HepG2 (cell line): Measurements from ENCODE around the gene PC. TPM values are rescaled to one million over a fixed set of nuclear protein-coding genes. Genes with fewer than 3 reads are reported as not detected.

Experiments used
- CBFB ChIP-seq: sonication (generic); formaldehyde crosslinking; IDR thresholded peaks from 2 replicates; pipeline ENCODE4 v1.4.0; 2020; ENCODE audit warnings: missing genetic modification reagents
- MLLT10 ChIP-seq: sonication (generic); formaldehyde crosslinking; IDR thresholded peaks from 2 replicates; pipeline ENCODE4 v1.4.0; 2020; ENCODE audit warnings: missing genetic modification reagents
- MZF1 ChIP-seq: sonication (generic); formaldehyde crosslinking; IDR thresholded peaks from 2 replicates; pipeline ENCODE4 v1.8.1; 2023; ENCODE audit warnings: mild to moderate bottlenecking, missing genetic modification reagents, borderline replicate concordance
- POLR2A ChIP-seq, 2 experiments: IDR thresholded peaks; 2 replicates each; pipeline ENCODE4 v1.6.1; 2011; ENCODE audit warnings: low read depth in 2 of 2, low read length in 2 of 2, mild to moderate bottlenecking in 1 of 2, moderate library complexity in 1 of 2; ENCODE audit not compliant: insufficient read depth in 1 of 2
- RARA ChIP-seq: IDR thresholded peaks from 2 replicates; pipeline ENCODE4 v1.6.1; 2016; ENCODE audit warnings: missing genetic modification reagents, missing compliant biosample characterization
- RBM22 ChIP-seq: fragments of 200-400 bp; formaldehyde crosslinking; optimal IDR thresholded peaks from 2 replicates; pipeline ENCODE3; 2017; ENCODE audit warnings: mild to moderate bottlenecking, low read length, moderate library complexity
- SNAPC2 ChIP-seq: sonication (generic); formaldehyde crosslinking; IDR thresholded peaks from 2 replicates; pipeline ENCODE4 v1.8.1; 2022; ENCODE audit warnings: mild to moderate bottlenecking, missing genetic modification reagents
- SSRP1 ChIP-seq: IDR thresholded peaks from 2 replicates; pipeline ENCODE4 v1.6.1; 2016; ENCODE audit warnings: control low read depth
- TCF12 ChIP-seq, 2 experiments: fragments of 450-650 bp in 1 of 2; sonication (generic) in 1 of 2; formaldehyde crosslinking in 1 of 2; IDR thresholded peaks; 2 replicates each; pipeline versions ENCODE4 v1.6.1 to v1.8.0; 2017 to 2022; ENCODE audit warnings: antibody characterized with exemption in 1 of 2, mild to moderate bottlenecking in 1 of 2, missing genetic modification reagents in 1 of 2, moderate library complexity in 1 of 2
- TOE1 ChIP-seq: sonication (generic); formaldehyde crosslinking; IDR thresholded peaks from 2 replicates; pipeline ENCODE4 v1.4.0; 2020; ENCODE audit warnings: mild to moderate bottlenecking, missing genetic modification reagents
- ZBTB3 ChIP-seq: sonication (generic); formaldehyde crosslinking; IDR thresholded peaks from 2 replicates; pipeline ENCODE4 v1.4.0; 2020; ENCODE audit warnings: low read depth, mild to moderate bottlenecking, moderate library complexity, missing genetic modification reagents, borderline replicate concordance
- ZBTB38 ChIP-seq: sonication (generic); formaldehyde crosslinking; IDR thresholded peaks from 2 replicates; pipeline ENCODE4 v1.5.1; 2020; ENCODE audit warnings: mild to moderate bottlenecking, missing genetic modification reagents
- ZNF121 ChIP-seq: sonication (generic); formaldehyde crosslinking; IDR thresholded peaks from 2 replicates; pipeline ENCODE4 v1.5.0; 2020; ENCODE audit warnings: mild to moderate bottlenecking, missing genetic modification reagents
- ZNF343 ChIP-seq: sonication (generic); formaldehyde crosslinking; IDR thresholded peaks from 2 replicates; pipeline ENCODE4 v1.4.0; 2020; ENCODE audit warnings: mild to moderate bottlenecking, missing genetic modification reagents
- ZNF543 ChIP-seq: sonication (generic); formaldehyde crosslinking; IDR thresholded peaks from 2 replicates; pipeline ENCODE4 v1.4.0; 2020; ENCODE audit warnings: mild to moderate bottlenecking, missing genetic modification reagents
- ZNF619 ChIP-seq: sonication (generic); formaldehyde crosslinking; IDR thresholded peaks from 2 replicates; pipeline ENCODE4 v1.4.0; 2020; ENCODE audit warnings: mild to moderate bottlenecking, missing genetic modification reagents
- ZNF639 ChIP-seq: conservative IDR thresholded peaks from 2 replicates; pipeline ENCODE4 v1.6.1; 2018; ENCODE audit warnings: missing genetic modification reagents
- ZNF784 ChIP-seq: sonication (generic); formaldehyde crosslinking; IDR thresholded peaks from 2 replicates; pipeline ENCODE4 v1.5.1; 2020; ENCODE audit warnings: missing genetic modification reagents, mild to moderate bottlenecking, borderline replicate concordance
- polyA plus RNA-seq, 8 experiments: library from polyadenylated mRNA; depleted of rRNA in 3 of 8; stranded (reverse) in 7 of 8; unstranded in 1 of 8; fragments of >200 nt; fragmentation: Illumina TruSeq in 4 of 8; extraction: Trizol in 4 of 8; gene quantifications; 2 replicates each; pipeline versions ENCODE4 v1.2.1 to v1.2.3, GENCODE V29; 2011 to 2016; ENCODE audit warnings: low read depth in 4 of 8, missing spikeins in 1 of 8, mixed read lengths in 1 of 8; ENCODE audit not compliant: insufficient read depth in 1 of 8
- total RNA-seq, 5 experiments: library from RNA; depleted of rRNA; stranded (reverse); fragments of >200 nt; fragmentation: Illumina TruSeq; extraction: Trizol; gene quantifications; 2 replicates each; pipeline ENCODE4 v1.2.3, GENCODE V29; 2016; ENCODE audit warnings: low read depth in 1 of 5
- TF ChIP-seq, protein P1 (sequence below): sonication (generic); formaldehyde crosslinking; IDR thresholded peaks from 2 replicates; pipeline ENCODE4 v1.5.0; 2020; ENCODE audit warnings: mild to moderate bottlenecking, missing genetic modification reagents
- TF ChIP-seq, protein P2 (sequence below): sonication (generic); formaldehyde crosslinking; IDR thresholded peaks from 2 replicates; pipeline ENCODE4 v1.5.0; 2020; ENCODE audit warnings: mild to moderate bottlenecking, missing genetic modification reagents, borderline replicate concordance

PC gene
- total and polyA plus RNA-seq, 2 of the 13 experiments (the other 11 are each of a cell fraction or from before 2014, with no cell fraction given) = 29.0 to 39.0 TPM

- TF ChIP-seq ZBTB3 (CRISPR knock-in tag) (no peak), ZNF619 (CRISPR knock-in tag) (no peak), ZNF784 (CRISPR knock-in tag) (0 out of 2 replicates have a peak, but pooled peaks have one; percentile 38), TCF12 (IDR thresholded peaks at IDR 0.05) (no peak), TCF12 (CRISPR knock-in tag; IDR thresholded peaks at IDR 0.05) (0 out of 2 replicates have a peak, but pooled peaks have one; percentile 55), POLR2A (IDR thresholded peaks at IDR 0.05; ENCODE audit: insufficient read depth in 1 of 2, low read depth in 2 of 2, low read length in 2 of 2) (peak in 1 of 2 experiments; percentile 15; a peak in 1 of 4 replicates), MLLT10 (CRISPR knock-in tag) (no peak), ZBTB38 (CRISPR knock-in tag) (no peak), SSRP1 (CRISPR knock-in tag) (no peak; the same call in 1 of the 2 replicates), ZNF639 (CRISPR knock-in tag) (no peak), RARA (CRISPR knock-in tag) (peak; percentile 99), ZNF543 (CRISPR knock-in tag) (no peak), SNAPC2 (no peak), RBM22 (no peak), MZF1 (no peak), TOE1 (peak; percentile 90), ZNF343 (CRISPR knock-in tag) (0 out of 2 replicates have a peak, but pooled peaks have one; percentile 31), ZNF121 (CRISPR knock-in tag) (peak; percentile 73), CBFB (0 out of 2 replicates have a peak, but pooled peaks have one; percentile 36)
- TF ChIP-seq, protein P1, sequence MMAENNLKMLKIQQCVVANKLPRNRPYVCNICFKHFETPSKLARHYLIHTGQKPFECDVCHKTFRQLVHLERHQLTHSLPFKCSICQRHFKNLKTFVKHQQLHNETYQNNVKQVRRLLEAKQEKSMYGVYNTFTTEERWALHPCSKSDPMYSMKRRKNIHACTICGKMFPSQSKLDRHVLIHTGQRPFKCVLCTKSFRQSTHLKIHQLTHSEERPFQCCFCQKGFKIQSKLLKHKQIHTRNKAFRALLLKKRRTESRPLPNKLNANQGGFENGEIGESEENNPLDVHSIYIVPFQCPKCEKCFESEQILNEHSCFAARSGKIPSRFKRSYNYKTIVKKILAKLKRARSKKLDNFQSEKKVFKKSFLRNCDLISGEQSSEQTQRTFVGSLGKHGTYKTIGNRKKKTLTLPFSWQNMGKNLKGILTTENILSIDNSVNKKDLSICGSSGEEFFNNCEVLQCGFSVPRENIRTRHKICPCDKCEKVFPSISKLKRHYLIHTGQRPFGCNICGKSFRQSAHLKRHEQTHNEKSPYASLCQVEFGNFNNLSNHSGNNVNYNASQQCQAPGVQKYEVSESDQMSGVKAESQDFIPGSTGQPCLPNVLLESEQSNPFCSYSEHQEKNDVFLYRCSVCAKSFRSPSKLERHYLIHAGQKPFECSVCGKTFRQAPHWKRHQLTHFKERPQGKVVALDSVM (CRISPR knock-in tag) = peak; percentile 71
- TF ChIP-seq, protein P2, sequence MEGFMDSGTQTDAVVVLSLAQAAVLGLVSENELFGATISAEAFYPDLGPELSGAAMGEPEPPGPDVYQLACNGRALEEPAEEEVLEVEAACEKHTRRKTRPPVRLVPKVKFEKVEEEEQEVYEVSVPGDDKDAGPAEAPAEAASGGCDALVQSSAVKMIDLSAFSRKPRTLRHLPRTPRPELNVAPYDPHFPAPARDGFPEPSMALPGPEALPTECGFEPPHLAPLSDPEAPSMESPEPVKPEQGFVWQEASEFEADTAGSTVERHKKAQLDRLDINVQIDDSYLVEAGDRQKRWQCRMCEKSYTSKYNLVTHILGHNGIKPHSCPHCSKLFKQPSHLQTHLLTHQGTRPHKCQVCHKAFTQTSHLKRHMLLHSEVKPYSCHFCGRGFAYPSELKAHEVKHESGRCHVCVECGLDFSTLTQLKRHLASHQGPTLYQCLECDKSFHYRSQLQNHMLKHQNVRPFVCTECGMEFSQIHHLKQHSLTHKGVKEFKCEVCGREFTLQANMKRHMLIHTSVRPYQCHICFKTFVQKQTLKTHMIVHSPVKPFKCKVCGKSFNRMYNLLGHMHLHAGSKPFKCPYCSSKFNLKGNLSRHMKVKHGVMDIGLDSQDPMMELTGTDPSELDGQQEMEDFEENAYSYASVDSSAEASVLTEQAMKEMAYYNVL (CRISPR knock-in tag) = peak; percentile 94
These were observed 56.2 kb downstream of the PC start (continued) for GRCh38 chr11:66901964-66902390.
